ENCODE results near the gene MYBPHL. TPM values are rescaled to one million over a fixed set of nuclear protein-coding genes. Genes with fewer than 3 reads are reported as not detected.
A peak's percentile ranks its signal among the peaks of the same experiment; 100 is the strongest.
"Not testable (repeated sequence)": the region's sequence is repeated elsewhere in the genome, so short reads cannot be mapped to it uniquely, and the experiment has no call there.

MYBPHL gene
- total RNA-seq, 4 donors from 2014 or later, result not detected

- intact Hi-C loops (cut with DNase I), result no loop called here
- DNase-seq (ENCODE audit: extremely low spot score), result no peak
- TF ChIP-seq CTCF (IDR thresholded peaks at IDR 0.05) (no peak), POLR2A (IDR thresholded peaks at IDR 0.05; ENCODE audit: low read depth) (no peak), EP300 (IDR thresholded peaks at IDR 0.05) (no peak), POLR2AphosphoS5 (IDR thresholded peaks at IDR 0.05) (no peak)
- Histone ChIP-seq H3K27me3 (no peaks in the 10 kb centered on the region), H3K36me3 (no peaks in the 10 kb centered on the region), H3K4me1 (peaks cover 0 to under 1% (median 0%) of the 10 kb centered on the region in 4 donors), H3K27ac (replicated peaks in 1 of 4) (no peak overlapping the region), H3K4me3 (no peak overlapping the region), H3K9me3 (no peaks in the 10 kb centered on the region)
- 92% methylated on average over 1 of the region's 1 CpG for WGBS
These were observed 16.7 kb downstream of the MYBPHL start for GRCh38 chr1:109290137-109290536.

GRCh38 chr1:109286762-109287161, 20.0 kb downstream of the MYBPHL start:
- H3K27ac ChIP-seq (replicated peaks in 1 of 4); H3K9me3 ChIP-seq; H3K4me3 ChIP-seq; intact Hi-C loops (cut with DNase I); H3K36me3 ChIP-seq; H3K27me3 ChIP-seq; DNase-seq (ENCODE audit: extremely low spot score): not testable (repeated sequence)
- peaks cover 14 to 27% (median 23%) of the 10 kb centered on the region in 4 donors for H3K4me1 ChIP-seq
- 81% methylated on average over 5 of the region's 5 CpGs for WGBS

GRCh38 chr1:109283748-109284600, 22.8 kb downstream of the MYBPHL start:
- Histone ChIP-seq H3K27ac (replicated peaks in 1 of 4) (peak overlapping the region; percentile 81 to 91 (median 88)), H3K27me3 (no peaks in the 10 kb centered on the region), H3K4me3 (peak overlapping the region; percentile 58 to 79 (median 66)), H3K36me3 (peaks cover 0 to 8% (median 0%) of the 10 kb centered on the region in 4 donors), H3K4me1 (peaks cover 17 to 38% (median 34%) of the 10 kb centered on the region in 4 donors), H3K9me3 (no peaks in the 10 kb centered on the region)
- TF ChIP-seq CTCF (IDR thresholded peaks at IDR 0.05) (no peak), POLR2AphosphoS5 (IDR thresholded peaks at IDR 0.05) (no peak), EP300 (IDR thresholded peaks at IDR 0.05) (no peak), POLR2A (IDR thresholded peaks at IDR 0.05; ENCODE audit: low read depth) (no peak)
- no peak for DNase-seq (ENCODE audit: extremely low spot score)
- intact Hi-C loops (cut with DNase I), result no loop called here
- WGBS, result 43% methylated on average over 17 of the region's 17 CpGs

- peak within 1 kb of the TSS; percentile 58 to 79 (median 66) for H3K4me3 ChIP-seq
- peak; percentile 99 for DNase-seq (ENCODE audit: extremely low spot score)
- intact Hi-C loops (cut with DNase I), result no loop called here
- H3K27me3 ChIP-seq, result no peaks in the 10 kb centered on the region
- H3K27ac ChIP-seq (replicated peaks in 1 of 4), result peak within 1 kb of the TSS; percentile 81 to 91 (median 88)
- no peaks in the 10 kb centered on the region for H3K9me3 ChIP-seq
- TF ChIP-seq POLR2A (IDR thresholded peaks at IDR 0.05; ENCODE audit: low read depth) (peak; percentile 47), EP300 (IDR thresholded peaks at IDR 0.05) (no peak), CTCF (IDR thresholded peaks at IDR 0.05) (peak; percentile 45 to 66 (median 53)), POLR2AphosphoS5 (IDR thresholded peaks at IDR 0.05) (peak; percentile 94 to 95)
- 0% methylated on average over 31 of the region's 56 CpGs for WGBS
- peaks cover 0 to 8% (median 0%) of the 10 kb centered on the region in 4 donors for H3K36me3 ChIP-seq
- peaks cover 17 to 40% (median 34%) of the 10 kb centered on the region in 4 donors for H3K4me1 ChIP-seq
These were observed 23.7 kb downstream of the MYBPHL start, which contains the start of gene PSRC1 for GRCh38 chr1:109282952-109283747. PSRC1 (minus strand) TSS chr1:109283145.

GRCh38 chr1:109282497-109282951, 24.3 kb downstream of the MYBPHL start:
- H3K36me3 ChIP-seq, result peaks cover 0 to 8% (median 0%) of the 10 kb centered on the region in 4 donors
- peaks cover 17 to 47% (median 39%) of the 10 kb centered on the region in 4 donors for H3K4me1 ChIP-seq
- no peak for DNase-seq (ENCODE audit: extremely low spot score)
- no peaks in the 10 kb centered on the region for H3K9me3 ChIP-seq
- no peak for TF ChIP-seq POLR2A (IDR thresholded peaks at IDR 0.05; ENCODE audit: low read depth)
- no peak for TF ChIP-seq CTCF (IDR thresholded peaks at IDR 0.05)
- no peak for TF ChIP-seq POLR2AphosphoS5 (IDR thresholded peaks at IDR 0.05)
- no peak for TF ChIP-seq EP300 (IDR thresholded peaks at IDR 0.05)
- H3K27me3 ChIP-seq, result no peaks in the 10 kb centered on the region
- peak overlapping the region; percentile 81 to 91 (median 88) for H3K27ac ChIP-seq (replicated peaks in 1 of 4)
- WGBS, result 6% methylated on average over 10 of the region's 10 CpGs
- intact Hi-C loops (cut with DNase I), result no loop called here
- peak overlapping the region; percentile 58 to 79 (median 66) for H3K4me3 ChIP-seq
